CD4-positive, alpha-beta T cell treated with Interleukin-1 beta for 1 hour (primary cell): ENCODE data around the gene EGF.
"Not testable (repeated sequence)": the region's sequence is repeated elsewhere in the genome, so short reads cannot be mapped to it uniquely, and the experiment has no call there.

Experiments
- DNase-seq, 2 donors: peaks; one replicate each; pipeline ENCODE4 v3.0.0-alpha.2; 2020 to 2022

Gene EGF

DNA sequence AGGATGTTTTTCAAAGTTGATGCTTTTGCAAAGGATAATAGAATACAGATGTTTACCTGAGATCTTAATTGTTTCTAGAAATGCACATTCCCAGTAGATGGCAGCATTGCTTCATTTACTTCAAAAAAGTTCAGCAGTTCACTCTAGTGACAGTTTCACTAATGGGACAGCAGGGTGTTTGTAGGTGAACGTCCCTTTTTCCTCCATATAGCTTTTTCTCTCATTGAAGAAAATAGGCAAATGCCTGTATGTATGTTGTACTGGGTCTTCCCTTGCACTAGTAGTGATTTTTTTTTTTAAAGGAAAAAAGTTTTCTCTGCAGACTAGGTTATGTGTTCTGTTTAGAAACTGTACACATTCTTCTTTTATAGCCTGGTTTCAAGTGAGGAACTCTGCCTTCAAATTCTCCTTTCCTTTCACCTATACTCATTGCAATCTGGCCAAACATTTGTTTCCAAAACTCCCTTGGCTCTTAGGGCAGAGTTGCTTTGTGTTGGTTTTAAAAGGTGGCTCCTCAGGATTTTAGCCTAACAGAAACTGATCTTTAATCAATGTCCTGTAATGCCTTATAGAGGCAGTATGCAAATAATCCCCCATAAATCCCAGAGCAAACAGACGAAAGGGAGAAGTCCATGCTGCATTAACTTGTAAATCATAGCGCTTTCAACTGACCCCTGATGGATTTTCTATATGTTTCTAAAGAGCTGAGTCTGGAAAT lies 86.3 kb downstream of the EGF start:
- peak in 1 of 2 donors; percentile 76 for DNase-seq

DNA sequence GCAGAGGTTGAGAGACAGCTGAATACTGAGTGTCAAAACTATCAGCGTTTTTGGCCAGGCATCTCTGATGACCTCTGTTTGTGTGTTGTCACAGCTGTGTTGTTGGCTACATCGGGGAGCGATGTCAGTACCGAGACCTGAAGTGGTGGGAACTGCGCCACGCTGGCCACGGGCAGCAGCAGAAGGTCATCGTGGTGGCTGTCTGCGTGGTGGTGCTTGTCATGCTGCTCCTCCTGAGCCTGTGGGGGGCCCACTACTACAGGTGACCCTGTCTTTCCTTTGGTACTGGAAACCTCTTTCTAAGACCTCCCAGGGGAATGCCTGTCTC lies 86.9 kb downstream of the EGF start:
- DNase-seq = no peak

DNA sequence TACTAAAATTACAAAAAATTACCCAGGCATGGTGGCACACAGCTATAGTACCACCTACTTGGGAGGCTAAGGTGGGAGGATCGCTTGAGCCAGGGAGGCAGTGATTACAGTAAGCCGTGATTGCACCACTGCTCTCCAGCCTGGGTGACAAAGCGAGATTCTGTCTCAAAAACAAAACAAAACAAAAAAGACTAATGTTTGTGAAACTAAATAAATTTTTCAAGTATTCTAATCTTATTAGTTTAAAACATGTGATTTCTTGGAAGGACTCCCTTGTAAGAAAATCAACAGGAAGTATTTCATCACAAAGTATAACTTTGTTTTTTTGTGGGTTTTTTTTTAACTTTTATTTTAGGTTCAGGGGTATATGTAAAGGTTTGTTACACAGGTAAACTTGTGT lies 89.6 kb downstream of the EGF start:
- no peak for DNase-seq

DNA sequence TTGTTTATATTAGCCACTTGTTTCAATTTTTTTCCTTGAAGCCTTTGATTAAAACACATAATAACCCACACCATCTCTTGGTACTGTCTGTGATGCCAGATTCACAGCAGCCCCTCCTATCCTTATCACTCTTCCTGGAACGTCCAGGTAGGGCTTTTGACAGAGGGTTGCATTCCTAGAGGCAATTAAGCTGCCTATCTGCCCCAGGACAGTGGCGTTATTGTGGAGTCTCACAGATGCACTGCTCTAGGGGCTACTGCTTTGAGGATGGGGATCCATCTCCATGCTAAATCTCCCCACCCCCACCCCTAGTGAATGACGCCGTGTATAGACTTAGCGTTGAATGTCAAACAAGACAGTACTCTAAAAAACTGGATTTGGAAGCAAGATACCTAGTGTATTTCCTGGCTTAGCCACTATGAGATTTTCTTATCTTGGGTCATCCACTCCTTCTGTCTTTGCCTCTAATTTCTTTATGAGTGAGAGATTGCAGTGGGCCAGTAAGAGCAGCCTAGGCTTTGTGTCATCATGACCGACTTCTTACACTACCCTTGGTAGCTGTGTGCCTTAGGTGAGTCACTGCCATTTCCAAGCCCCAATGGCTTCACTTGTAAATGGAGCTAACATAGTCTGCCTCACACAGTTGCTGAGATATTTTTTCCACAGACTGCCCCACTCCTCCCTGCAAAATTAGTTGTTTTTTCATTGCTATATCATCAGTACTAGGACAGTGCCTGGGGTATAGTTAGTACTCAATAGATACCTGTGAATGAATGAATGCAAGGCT lies 90.9 kb downstream of the EGF start:
- DNase-seq = no peak

DNA sequence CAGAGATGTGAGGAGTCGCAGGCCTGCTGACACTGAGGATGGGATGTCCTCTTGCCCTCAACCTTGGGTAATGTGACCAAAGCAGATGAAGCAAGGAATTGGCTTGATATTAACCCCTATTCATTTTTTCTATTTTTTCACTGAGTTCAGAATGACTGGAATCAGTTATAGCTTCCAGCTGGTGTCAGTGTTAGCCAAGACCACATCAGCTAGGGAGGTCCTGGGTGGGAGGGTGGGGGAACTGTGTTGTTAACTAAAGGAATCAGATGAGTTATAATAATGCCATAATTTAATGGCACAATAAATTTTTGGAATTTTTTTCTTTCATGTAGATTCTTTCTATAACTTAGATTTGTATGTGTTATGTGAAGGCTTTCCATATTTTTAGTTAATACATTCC lies 91.9 kb downstream of the EGF start:
- DNase-seq = no peak

DNA sequence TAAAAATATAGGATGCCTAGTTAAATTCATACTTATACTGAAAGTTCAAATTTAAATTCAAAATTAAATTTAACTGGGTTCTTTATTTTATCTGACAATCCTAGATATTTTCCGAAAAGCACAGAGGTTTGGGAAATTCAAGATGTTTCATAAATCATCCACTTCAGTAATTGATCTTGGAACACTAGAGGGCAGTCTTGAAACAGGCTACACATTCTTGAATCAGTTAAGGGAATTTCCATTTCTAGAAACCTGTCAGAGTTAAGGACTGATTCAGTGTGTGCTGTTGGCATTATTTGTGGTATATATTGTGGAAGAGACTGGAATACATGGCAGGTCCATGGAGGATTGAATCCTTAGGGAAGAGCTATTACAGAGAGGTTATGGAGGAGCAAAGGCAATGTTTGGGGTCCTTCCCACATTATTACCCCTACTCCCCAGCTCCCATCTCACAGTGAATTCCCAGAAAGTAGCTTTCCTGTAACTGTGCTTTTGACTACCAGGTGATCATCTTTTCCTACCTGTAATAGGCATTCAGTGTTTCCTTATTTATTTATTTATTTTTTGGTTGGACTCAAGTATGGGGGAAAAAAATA lies 92.9 kb downstream of the EGF start:
- peak in 1 of 2 donors; percentile 69 for DNase-seq

DNA sequence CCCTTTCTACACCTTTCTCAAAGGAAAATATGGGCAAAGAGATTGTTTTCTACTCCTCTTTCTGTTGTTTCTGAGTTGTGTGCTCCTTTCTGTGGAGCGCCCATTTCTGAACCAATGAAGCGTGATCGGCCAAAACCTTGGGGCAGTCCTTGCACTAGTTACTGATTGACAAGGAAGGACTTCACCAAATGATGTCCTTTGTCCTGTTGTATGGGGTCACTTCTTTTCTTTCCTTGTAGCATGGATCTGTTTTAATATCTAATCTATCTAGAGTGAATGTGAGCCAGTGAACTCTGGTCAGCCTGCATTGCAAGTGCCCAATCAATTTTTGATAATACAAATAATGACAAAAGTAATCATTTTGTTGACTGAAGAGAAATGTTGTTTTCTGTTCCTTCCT lies 94.5 kb downstream of the EGF start:
- no peak for DNase-seq

DNA sequence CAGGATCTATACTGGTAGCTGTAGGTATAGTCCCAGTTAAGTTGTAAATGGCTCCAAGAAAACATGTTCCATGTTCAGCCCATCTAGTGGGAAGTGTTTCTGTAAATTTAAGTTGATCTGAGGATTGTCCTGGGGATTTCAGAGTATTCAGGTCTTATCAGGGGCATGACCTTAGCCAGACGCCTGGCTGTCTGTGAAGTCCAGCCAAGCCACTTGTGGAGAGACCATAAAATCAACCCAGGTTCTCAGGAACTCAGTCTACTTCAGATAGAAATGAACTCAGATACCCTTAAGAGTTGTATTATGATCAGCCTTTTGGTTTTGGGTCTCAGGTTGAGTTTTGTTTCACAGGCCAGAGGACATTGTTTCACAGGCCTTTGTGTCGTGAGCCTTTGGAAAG lies 95.9 kb downstream of the EGF start:
- no peak for DNase-seq

DNA sequence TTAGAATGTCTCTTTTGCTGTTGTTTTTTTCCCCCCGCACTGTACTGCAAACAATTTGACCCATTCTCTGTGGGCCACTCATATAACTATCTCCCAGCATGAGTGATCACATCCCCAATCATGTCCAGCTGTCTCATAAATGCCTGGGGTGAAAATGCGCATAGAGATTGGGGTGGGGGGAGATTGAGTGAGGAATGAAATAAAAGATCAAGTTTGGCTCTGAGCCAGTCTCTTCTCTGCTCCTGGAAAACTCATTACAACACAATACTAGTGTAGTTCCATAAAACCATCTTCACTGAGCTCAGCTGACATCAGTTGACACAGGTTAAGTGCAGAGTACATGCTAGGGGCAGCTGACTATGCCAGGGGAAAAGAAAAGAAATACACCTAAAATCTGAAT lies 96.9 kb downstream of the EGF start:
- no peak for DNase-seq

DNA sequence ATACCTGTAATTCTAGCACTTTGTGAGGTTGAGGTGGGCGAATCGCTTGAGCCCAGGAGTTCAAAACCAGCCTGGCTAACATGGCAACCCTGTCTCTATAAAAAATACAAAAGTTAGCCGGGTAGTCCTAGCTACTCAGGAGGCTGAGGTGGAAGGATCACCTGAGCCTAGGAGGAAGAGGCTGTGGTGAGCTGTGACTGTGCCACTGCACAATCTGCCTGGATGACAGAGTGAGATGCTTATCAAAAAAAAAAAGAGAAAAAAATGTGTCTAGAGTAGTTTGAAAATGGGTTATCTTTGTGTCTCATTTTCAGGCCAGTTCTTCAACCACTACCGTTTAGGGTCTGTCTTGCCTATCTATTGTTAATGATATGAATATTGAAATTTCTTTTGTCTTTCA lies 98.1 kb downstream of the EGF start:
- no peak for DNase-seq

DNA sequence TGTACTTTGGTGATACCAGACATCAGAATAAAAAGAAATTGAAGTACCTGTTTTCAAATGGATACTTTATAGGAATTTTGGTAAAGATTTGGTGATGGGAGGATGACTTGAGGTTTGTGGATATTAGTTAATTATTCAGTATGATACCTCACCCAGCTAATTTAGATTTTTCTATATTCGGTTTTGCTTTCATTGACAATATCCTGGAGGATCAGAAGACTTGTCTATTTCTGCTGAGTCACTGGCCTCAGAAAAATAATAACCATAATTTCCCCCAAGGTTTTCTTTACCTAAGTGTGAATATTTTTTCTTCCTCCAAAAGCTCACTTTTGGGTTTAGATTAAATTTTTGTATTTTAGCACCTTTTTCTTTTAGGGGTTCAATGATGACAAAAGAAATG lies 100.2 kb downstream of the EGF start:
- no peak for DNase-seq

DNA sequence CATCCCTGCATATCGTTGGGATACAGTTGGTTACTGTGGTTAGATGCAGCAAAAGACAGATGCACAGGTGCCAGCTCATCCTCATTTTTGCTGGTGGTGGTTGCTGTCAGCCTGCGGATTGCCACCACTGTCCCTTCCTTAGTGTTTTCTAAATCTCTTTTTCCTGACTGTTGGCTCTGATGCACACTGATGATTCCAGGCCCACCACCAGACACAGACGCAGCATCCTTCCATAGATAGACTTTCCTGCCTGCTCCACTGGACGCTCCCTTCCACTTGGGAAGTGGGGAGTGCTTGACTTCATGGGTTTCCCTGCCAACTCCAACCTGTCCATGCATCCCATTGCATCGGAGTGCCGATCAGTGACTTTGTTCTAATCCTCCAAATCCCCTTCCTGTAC lies 101.5 kb downstream of the EGF start:
- DNase-seq = no peak

DNA sequence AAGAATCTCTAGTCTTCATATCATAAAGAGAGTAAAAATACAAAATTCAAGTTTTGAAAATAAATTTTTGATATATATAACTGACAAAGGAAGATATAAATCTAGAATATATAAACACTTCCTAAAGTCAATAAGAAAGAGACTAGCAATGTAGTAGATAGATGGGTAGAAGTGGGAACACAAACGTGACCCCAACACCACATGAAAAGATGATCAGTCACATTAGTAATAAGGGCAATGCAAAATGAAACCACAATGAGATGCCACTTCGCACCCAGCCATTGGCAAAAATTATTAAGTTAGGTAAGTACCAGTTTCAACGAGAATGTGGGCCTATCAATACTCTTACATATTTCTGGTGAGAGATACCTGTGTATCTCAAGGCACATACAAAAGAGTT lies 106.5 kb downstream of the EGF start:
- DNase-seq = no peak

DNA sequence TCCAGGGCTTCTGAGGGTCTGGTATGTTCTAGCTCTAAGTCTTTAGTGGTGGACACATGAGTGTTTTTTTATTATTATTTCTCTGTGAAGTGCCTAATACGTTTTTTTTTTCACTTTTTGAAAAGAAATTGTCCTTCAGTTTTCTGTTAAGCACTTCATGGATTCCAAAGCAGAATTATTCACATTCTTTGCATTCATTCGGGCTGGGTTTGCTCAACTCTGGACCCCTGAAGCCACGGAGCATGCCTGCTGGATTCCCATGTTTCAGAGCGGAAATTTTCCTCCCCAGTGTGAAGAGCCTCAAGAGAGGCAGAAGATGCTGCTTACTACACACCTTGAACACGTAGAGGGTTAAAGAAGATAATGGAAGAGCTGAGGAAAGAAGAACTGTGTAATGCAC lies 107.5 kb downstream of the EGF start:
- DNase-seq = no peak

DNA sequence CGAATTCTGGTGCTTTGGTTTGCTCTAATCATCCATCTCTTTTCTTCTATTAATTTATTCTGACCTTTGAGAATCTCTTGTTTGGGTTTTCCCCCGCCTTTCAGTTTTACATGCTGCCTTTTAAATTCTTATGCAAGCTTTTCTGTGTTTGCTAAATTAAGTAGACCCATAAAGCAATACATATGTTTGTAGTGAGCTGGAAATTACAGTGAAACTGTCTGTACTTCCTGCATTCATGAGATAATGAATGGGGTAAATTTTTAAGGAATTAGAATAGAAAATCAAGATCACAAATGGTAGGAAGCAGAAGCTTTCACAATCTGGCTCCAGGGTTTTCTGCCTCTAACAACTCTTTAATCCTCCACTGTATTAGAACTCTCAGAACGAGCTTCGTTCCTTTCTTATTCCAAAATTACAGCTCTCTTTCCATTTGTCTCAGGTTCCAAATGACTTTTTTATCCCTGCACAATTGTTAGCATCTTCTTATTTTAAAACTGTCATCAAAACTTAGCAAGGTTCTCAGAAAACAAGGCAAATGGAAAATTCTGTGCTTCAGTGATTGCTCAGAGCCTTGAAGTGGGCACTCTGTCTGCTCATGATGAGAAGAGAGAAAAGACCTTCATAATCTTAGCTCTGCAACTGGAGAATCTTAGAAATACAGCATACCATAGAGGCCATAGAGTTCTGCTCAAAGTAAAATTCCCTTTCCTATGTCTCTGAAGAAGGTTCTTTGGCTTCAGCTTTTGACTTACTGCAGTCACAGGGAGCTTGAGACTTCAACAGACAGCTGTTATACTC lies 108.2 kb downstream of the EGF start:
- no peak for DNase-seq

DNA sequence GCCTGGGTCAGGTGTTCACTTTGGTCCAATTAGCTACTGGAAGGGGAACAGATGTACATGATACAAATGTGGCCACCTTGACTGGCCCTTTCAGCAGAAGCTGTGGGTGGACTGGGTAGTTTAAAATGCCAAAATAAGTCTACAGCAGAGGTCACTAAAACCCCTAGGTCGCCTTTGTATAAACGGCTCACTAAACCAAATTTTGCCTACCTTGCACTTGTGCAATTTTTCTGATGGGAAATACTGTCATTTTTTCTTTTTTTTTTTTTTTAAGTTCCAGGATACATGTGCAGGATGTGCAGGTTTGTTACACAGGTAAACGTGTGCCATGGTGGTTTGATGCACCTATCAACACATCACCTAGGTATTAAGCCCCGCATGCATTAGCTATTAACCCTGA lies 109.8 kb downstream of the EGF start:
- no peak for DNase-seq

DNA sequence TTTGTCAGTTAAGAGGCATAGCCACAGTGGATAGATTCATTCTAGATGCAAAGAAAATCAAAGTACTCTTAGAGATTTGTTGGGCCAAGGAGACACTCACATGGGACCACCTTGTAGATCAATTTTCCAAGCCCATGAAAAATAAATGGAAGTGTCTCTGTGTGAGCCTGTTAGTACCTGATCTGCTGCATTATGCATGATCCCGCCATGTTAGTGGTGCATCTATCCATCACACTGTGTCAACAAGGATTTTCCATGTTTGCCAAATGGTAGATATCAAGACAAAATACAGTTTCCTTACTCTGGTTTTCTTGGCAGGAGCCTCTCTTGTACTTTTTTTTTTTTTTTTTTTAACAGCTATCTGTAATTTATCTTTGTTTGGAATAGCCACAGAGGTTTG lies 112.4 kb downstream of the EGF start:
- no peak for DNase-seq

DNA sequence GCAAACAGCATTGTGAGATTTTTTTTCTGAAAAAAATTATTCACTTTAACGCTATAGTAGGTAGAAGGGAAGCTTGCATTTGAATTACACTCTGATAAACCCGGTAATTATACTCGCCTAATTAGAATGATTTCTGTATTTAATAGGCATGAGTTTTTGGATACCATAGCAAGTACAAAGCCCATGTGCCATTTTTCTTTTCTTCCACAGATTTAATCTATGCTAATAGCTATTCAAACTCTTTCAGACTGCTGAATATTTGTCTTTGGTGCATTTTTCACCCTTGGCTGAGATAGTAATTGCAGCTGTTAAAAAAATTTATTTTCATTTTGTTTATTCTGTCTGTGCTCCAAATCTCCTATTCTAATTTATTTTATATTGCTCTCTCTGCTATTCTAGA lies 113.0 kb downstream of the EGF start:
- no peak for DNase-seq

DNA sequence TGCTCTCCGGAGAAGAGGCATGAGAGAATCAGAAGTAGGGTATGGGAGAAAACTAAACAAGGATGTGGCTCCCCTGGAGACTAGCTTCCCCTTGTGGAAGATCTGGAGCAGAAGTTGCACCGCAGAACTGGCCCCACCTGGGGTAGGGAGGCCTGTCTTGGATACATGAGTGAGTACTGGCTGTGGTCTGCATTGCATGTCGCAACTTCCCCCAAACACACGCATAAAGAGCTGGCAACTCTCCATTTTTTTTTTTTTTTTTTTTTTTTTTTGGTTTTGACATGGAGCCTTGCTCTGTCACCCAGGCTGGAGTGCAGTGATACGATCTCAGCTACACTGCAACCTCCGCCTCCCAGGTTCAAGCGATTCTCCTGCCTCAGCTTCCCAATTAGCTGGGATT lies 119.9 kb downstream of the EGF start:
- peak in 1 of 2 donors; percentile 42 for DNase-seq

DNA sequence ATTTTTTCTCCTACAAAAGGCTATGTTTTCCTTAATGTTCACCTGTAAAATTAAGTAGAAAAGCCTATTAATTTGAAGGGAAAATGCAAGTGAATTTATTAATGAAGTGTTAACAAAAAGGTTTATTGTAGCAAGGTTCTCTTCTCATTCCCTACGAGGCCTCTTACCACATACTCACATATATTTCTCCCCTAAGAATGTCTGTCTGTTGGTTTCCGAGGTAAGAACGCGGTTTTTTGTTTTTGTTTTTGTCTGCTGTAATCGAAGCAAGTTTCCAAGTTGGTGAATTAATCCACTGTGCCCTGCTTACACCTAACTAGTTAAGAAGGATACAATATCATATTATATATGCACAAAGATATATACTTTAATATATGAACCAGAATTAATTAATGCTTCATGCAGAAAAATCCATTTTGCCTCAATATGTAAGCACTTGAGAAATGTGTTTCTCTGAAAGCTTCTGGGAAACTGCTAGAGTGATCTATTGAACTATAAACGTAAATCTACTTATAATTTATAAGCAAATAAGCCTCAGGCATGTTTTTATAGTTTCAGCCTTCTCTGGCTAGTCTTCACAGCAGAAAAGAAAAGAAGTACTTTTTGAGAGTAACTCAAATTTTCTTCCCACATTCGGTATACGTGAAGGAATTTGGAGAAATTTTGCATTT lies 120.8 kb downstream of the EGF start:
- no peak for DNase-seq

DNA sequence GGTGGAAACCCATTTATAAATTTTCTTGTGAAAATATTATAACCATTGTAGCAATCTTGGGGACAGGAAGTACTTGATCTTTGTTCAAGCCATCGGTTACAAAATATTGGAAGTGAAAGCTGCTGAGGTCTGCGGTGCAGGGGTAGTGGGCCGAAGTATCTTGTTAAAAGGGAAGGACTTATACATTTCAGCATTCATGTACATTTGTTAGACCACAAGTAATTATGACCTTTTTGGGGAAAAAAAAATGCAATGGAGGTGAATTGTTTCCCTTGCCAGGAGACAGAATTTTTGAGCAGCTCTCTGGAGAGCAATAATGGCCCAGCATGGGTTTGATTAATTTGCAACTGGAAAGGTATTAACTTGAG lies 121.3 kb downstream of the EGF start:
- DNase-seq = peak in 1 of 2 donors; percentile 22

DNA sequence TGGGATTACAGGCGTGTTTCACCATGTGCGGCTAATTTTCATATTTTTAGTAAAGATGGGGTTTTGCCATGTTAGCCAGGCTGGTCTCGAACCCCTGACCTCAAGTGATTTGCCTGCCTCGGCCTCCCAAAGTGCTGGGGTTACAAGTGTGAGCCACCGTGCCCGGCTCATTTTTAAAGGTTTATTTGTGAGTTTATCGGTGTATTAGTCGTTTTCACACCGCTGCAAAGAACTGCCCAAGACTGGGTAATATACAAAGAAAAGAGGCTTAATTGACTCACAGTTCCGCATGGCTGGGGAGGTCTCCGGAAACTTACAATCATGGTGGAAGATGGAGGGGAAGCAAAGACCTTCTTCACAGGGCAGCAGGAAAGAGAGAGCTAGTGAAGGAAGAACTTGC lies 126.5 kb downstream of the EGF start:
- not testable (repeated sequence) for DNase-seq

DNA sequence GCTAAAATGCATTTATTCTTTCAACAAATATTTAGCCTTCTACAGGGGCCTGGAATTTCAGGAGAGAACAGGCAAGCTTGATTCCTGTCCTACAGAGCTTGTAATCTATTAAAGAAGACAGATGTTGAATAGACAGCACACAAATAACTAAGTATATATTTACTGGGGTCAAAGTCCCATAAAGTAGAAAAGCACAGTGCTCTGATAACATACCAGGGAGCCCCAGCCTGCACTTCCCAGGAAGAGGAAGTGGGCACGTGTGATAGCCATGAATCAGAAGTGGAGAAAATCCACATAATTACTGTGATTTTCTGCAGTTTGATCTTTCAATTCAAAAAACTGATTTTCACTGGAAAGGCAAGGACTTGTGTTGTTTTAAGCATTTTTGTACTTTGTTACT lies 129.1 kb downstream of the EGF start:
- DNase-seq = no peak
